ENCODE results near the gene NDUFB3. TPM values are rescaled to one million over a fixed set of nuclear protein-coding genes. Genes with fewer than 3 reads are reported as not detected.

NDUFB3 gene
- total RNA-seq, 1 donor from 2014 or later = 50.7 TPM

- peaks cover 26% of the 10 kb centered on the region for H3K36me3 Mint-ChIP-seq
- no peaks in the 10 kb centered on the region for H3K4me1 Mint-ChIP-seq
- no peak overlapping the region for H3K27ac Mint-ChIP-seq
- no peak for DNase-seq (ENCODE audit: low spot score in 2 of 2, unreplicated experiment in 2 of 2)
- TF ChIP-seq CTCF (IDR thresholded peaks at IDR 0.05; ENCODE audit: unreplicated experiment) = no peak
- H3K27me3 Mint-ChIP-seq (ENCODE audit: low read depth) = no peaks in the 10 kb centered on the region
- H3K9me3 Mint-ChIP-seq = peaks cover 11% of the 10 kb centered on the region
- no peak overlapping the region for H3K4me3 Mint-ChIP-seq
Measured at GRCh38 chr2:201046881-201047280, 24.9 kb upstream of the NDUFB3 start.

GRCh38 chr2:201049455-201049854, 22.3 kb upstream of the NDUFB3 start:
- no peak overlapping the region for H3K4me3 Mint-ChIP-seq
- H3K27me3 Mint-ChIP-seq (ENCODE audit: low read depth) = no peaks in the 10 kb centered on the region
- no peak overlapping the region for H3K27ac Mint-ChIP-seq
- no peaks in the 10 kb centered on the region for H3K4me1 Mint-ChIP-seq
- no peak for TF ChIP-seq CTCF (IDR thresholded peaks at IDR 0.05; ENCODE audit: unreplicated experiment)
- peaks cover 31% of the 10 kb centered on the region for H3K36me3 Mint-ChIP-seq
- DNase-seq (ENCODE audit: low spot score in 2 of 2, unreplicated experiment in 2 of 2) = no peak
- peaks cover 11% of the 10 kb centered on the region for H3K9me3 Mint-ChIP-seq

GRCh38 chr2:201057087-201057521, 14.7 kb upstream of the NDUFB3 start:
- no peak for TF ChIP-seq CTCF (IDR thresholded peaks at IDR 0.05; ENCODE audit: unreplicated experiment)
- no peaks in the 10 kb centered on the region for H3K9me3 Mint-ChIP-seq
- H3K27ac Mint-ChIP-seq = peak overlapping the region; percentile 17
- peaks cover 16% of the 10 kb centered on the region for H3K36me3 Mint-ChIP-seq
- H3K4me1 Mint-ChIP-seq = peaks cover 13% of the 10 kb centered on the region
- no peak overlapping the region for H3K4me3 Mint-ChIP-seq
- no peaks in the 10 kb centered on the region for H3K27me3 Mint-ChIP-seq (ENCODE audit: low read depth)
- DNase-seq (ENCODE audit: low spot score in 2 of 2, unreplicated experiment in 2 of 2) = no peak

GRCh38 chr2:201057715-201058248, 14.0 kb upstream of the NDUFB3 start:
- TF ChIP-seq CTCF (IDR thresholded peaks at IDR 0.05; ENCODE audit: unreplicated experiment) = no peak
- peak overlapping the region; percentile 0 for H3K27ac Mint-ChIP-seq
- no peaks in the 10 kb centered on the region for H3K27me3 Mint-ChIP-seq (ENCODE audit: low read depth)
- peaks cover 13% of the 10 kb centered on the region for H3K36me3 Mint-ChIP-seq
- H3K4me1 Mint-ChIP-seq = peaks cover 13% of the 10 kb centered on the region
- H3K9me3 Mint-ChIP-seq = no peaks in the 10 kb centered on the region
- DNase-seq (ENCODE audit: low spot score in 2 of 2, unreplicated experiment in 2 of 2) = no peak
- H3K4me3 Mint-ChIP-seq = no peak overlapping the region

- Mint-ChIP-seq H3K4me1 (peaks cover 13% of the 10 kb centered on the region), H3K27me3 (ENCODE audit: low read depth) (no peaks in the 10 kb centered on the region), H3K4me3 (no peak overlapping the region), H3K9me3 (no peaks in the 10 kb centered on the region), H3K36me3 (peaks cover 8% of the 10 kb centered on the region), H3K27ac (no peak overlapping the region)
- TF ChIP-seq CTCF (IDR thresholded peaks at IDR 0.05; ENCODE audit: unreplicated experiment) = no peak
- no peak for DNase-seq (ENCODE audit: low spot score in 2 of 2, unreplicated experiment in 2 of 2)
Measured at GRCh38 chr2:201058914-201059313, 12.9 kb upstream of the NDUFB3 start.

Measured in mesothelial cell of epicardium (in vitro differentiated cells).